NCI-H187 (cell line): Measurements from ENCODE around the gene DLG2.

Experiments used
- DNase-seq, 2 experiments: peaks; one replicate each; lab custom pipeline; 2025; lab: John Stamatoyannopoulos, UW

DLG2 gene

GRCh38 chr11:84563356-84563755, 1063.8 kb downstream of the DLG2 start:
- no peak for DNase-seq

- no peak for DNase-seq
Measured at GRCh38 chr11:84560206-84560605, 1066.9 kb downstream of the DLG2 start.

GRCh38 chr11:84558085-84558905, 1068.8 kb downstream of the DLG2 start:
- no peak for DNase-seq

GRCh38 chr11:84552791-84553190, 1074.4 kb downstream of the DLG2 start:
- DNase-seq: no peak

GRCh38 chr11:84549217-84549616, 1077.9 kb downstream of the DLG2 start:
- no peak for DNase-seq

- DNase-seq: no peak
Measured at GRCh38 chr11:84544566-84544965, 1082.6 kb downstream of the DLG2 start.

GRCh38 chr11:84543367-84544159, 1083.6 kb downstream of the DLG2 start:
- DNase-seq: peak; percentile 1 to 12

- no peak for DNase-seq
Measured at GRCh38 chr11:84541731-84542340, 1085.3 kb downstream of the DLG2 start.

- no peak for DNase-seq
Measured at GRCh38 chr11:84536456-84536855, 1090.7 kb downstream of the DLG2 start.

GRCh38 chr11:84532364-84532763, 1094.8 kb downstream of the DLG2 start:
- DNase-seq: no peak

GRCh38 chr11:84526250-84526649, 1100.9 kb downstream of the DLG2 start:
- no peak for DNase-seq

GRCh38 chr11:84524422-84525051, 1102.6 kb downstream of the DLG2 start:
- DNase-seq: no peak

GRCh38 chr11:84522331-84522730, 1104.8 kb downstream of the DLG2 start:
- no peak for DNase-seq

- DNase-seq: no peak
Measured at GRCh38 chr11:84518631-84519183, 1108.4 kb downstream of the DLG2 start.

- no peak for DNase-seq
Measured at GRCh38 chr11:84514436-84514835, 1112.7 kb downstream of the DLG2 start.

GRCh38 chr11:84503503-84503902, 1123.6 kb downstream of the DLG2 start:
- DNase-seq: no peak

GRCh38 chr11:84501750-84502149, 1125.4 kb downstream of the DLG2 start:
- no peak for DNase-seq

- no peak for DNase-seq
Measured at GRCh38 chr11:84497981-84498411, 1129.1 kb downstream of the DLG2 start.

GRCh38 chr11:84497181-84497580, 1130.0 kb downstream of the DLG2 start:
- DNase-seq: no peak

- no peak for DNase-seq
Measured at GRCh38 chr11:84496122-84496521, 1131.0 kb downstream of the DLG2 start.

- DNase-seq: no peak
Measured at GRCh38 chr11:84480131-84480530, 1147.0 kb downstream of the DLG2 start.

- no peak for DNase-seq
Measured at GRCh38 chr11:84476581-84476980, 1150.6 kb downstream of the DLG2 start.
